CD4-positive, alpha-beta T cell treated with Interleukin-17A for 1 hour (primary cell): ENCODE results near the gene PRPH.

Source experiments
- DNase-seq: peaks from one replicate; pipeline ENCODE4 v3.0.0-alpha.2; 2020

Gene PRPH

DNA sequence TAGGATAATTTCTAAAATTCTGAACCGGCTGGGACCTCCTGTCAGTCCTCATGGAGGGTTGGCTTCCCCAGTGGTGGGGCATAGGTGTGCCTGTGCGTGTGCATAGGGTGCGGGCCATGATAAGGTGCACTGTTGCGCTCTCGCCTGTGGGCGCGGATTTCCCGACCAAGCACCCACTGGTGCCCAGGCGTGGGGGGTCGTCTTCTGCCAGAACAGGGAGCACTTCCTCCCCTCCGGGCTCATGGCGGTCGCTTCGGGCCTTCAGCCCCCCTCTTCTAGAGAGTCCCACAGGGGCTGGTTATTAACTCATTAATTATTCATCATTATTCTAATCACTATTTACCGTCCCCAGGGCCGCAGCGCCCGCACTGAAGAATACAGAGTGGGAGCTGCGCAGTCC is 39.3 kb downstream of the PRPH start:
- DNase-seq, result no peak

DNA sequence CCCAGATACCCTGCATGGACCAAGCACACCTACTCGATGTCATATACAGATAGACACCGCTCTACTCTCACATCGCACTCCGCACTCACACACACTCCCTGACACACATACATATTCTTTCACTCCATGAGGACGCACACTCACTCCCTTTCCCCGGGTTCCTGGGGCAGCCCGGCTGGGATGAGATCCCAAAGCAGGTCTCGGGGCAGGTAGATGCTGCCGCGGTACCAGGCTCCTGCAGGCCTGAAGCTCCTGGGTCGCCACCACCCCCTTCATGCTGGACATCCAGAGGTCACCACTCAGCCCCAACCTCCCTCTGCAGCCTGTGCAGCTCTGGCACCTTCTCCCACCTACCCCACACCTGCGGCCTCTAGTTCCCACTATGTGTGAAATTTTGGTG is 39.7 kb downstream of the PRPH start:
- DNase-seq, result no peak

DNA sequence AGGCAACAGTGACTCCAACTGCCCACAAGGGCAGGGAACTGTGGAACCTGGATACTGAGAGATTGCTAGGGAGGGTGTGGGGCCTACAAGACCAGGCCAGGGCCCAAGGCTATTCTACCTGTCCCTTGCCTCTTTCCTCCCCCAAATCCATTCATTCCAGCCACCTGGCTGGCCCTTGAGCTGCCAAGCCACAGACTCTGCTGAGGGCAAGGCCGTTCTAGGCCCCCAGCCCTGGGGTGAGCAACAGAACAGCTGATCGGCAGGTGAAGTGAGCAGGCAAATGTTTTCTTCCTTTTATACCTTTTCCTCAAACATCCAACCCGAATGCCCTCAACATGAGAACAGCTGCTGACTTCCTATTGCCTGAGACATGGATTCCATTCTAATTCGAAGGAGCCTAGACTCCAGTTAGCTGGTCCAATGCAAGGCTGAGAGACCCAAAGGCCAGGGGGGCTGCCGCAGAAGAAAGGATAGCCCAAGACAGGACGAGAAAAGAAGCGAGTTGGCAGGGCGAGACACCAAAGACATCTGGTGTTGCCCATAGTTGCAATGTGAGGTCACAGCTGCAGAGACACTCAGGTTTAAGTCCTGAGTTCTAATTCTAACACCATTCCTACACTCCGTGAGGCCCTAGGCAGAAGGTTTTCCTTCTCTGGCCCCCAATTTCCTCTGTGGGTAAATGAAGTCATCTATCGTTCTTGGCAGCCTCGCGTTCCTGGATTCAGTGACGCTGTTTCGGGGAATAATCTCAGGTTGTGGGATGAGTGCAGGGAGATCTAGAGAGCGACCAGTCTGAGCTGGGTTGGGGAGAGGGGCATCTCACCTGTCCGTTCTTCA is 40.4 kb downstream of the PRPH start:
- no peak for DNase-seq

DNA sequence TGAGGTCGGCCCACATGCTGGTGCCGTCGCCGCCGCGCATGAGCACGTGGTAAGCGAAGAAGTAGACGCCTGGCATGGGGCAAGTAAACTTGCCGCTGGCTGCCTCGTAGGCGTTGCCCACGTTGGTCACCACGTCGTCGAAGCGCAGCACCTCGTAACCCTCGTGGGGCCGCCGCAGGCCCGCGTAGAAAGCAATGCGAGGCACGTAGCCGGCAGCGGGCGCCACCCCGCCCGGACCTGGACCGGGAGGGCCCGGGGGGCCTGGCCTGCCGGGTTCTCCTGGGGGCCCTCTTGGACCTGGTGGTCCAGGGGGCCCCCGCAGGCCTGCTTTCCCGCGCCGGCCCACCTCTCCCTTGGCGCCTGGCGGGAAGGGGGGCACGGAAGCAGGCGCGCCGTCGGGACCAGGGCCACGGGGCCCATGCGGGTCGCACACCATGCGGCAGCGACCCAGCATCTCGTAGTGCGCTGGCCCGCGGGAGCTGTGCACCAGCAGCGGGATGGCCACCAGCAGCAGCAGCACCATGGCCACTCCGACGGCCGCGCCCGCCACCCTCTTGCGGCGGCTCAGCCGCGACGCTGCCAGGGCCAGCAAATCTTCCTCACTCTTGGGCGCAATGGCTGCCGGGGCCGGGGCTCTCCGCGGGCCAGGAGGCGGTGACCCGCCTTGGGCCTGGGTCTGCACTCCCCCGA is 41.2 kb downstream of the PRPH start:
- DNase-seq, result no peak

DNA sequence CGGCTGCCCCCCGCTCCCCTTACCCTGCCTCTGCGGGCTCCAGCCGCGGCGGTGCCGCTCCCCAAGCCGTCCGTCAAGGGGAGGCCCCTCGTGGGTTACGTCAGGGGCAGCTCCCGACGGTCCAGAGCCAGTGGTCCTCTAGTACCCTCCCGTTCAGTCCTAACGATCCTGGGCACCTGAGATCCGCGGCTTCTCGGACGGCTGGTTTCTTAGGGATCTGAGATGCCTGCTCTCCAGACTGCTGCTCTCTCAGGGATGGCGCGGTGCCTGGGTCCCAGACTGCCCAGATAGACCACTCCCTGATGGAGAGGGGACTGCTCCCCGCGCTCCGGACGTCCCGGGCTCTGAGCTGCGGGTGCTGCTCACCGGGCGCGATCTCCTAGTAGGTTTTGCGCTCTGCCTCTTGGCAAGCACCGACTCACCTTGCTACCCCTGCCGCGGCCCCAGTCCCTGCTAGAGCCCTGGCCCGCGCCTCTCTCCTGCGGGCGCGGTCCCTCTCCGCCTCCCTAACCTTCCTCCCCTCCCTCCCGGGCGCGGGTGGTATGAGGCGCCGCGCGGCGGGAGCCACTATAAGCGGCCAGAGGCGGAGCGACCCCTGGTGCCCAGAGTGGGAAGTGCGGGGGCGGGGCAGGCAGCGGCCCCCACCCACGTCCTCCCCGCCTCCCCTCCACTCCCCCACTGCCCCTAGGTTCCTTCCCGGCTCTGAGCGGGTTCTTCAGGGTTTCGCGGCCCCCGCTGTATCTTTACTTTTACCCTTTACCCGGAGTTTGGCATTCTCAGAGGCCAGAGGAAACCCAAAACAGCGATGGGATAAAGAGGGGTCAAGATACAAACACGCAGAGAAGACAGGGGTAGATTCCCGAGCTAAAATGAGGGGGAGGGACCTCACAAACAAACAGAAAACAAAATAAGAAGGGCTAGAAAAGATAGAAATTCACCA is 42.0 kb downstream of the PRPH start, which contains the start of gene C1QL4:
TSS of gene C1QL4 (minus strand) at position 544 of the 940 bp plus-strand sequence. CDS start 711 bp downstream, outside the sequence.
- peak; percentile 89 for DNase-seq

DNA sequence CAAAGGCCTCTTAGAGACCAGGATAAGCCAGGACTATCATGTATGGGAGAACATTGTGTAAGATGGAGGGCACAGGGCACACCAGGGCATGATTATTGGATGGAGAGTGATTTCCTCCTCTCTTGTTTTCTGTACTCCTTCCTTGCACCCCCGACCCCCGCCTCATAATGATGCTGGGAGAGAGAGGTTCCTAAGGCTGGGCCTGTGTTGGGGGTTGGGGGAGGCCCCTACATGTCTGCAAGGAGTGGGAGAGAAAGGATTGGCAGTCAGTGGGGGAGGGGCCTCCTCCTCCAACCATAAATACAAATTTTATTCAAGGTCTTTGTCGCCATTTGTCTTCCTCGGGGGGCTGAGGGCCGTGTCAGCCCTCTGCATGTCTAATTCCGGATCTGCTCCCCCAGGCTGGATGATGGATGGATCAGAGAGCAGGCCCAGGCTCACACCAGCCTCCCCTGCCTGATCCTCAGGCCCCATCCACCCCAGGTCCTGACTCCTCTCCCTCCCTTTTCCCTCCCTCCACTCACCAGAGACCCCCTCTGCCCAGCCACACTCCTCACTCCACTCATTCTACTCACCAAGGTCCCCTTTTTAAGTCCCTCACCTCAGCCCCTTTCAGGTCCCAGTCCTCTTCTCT is 44.0 kb downstream of the PRPH start:
- DNase-seq, result no peak

DNA sequence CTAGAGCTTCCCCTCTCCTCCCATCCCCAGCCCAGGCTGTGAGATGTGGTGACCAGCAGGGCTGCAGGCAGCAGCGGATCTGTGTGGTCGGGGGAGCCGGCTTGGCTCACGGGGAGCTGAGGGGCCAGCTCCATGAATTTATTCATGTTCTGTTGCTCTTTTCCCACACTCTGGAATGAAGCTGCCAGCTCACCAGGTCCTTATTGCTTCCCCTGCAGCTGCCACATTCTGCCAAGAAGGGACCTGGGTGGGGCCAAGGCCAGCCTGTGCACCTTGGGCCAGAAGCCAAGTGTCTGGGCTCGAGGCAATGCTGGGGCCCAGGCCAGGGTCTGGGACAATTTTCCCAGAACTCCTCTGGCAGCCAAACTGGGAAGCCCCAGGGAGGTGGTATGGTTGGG is 44.5 kb downstream of the PRPH start:
- DNase-seq, result no peak

DNA sequence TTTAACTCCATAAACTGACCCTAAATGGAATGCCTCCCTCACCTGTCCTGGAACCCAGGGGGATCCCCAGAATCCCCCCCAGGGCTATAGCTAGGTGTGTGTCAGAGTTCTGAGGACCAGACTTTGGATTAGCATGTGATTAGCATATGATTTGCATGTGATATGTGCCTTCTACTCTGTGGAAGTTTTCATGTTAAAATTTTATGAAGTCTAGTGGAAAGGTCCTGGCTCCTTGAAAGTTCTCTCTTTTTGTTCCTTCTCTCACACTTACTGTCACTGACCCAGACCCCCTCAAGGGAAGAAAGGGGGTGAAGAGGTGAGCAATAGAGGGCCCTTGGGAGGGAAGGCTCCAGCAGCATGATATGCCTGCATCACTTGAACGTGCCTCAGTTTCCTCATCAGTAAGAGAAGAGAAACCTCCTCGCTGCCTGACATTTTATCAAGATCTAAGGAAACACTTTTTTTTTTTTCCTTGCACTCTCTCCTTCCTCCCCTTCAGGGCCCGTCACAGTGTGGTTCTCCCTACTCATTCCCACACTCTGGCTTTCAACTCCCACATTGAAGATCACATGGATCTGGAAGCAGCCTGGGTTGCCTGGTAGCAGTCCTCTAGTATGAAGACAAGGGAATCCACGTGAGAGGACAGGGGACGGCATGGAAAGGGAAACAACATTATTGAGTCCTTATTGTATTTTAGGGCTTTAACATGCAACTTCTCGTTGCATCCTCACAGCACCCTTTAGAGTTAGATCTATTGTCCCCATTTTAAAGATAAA is 45.3 kb downstream of the PRPH start:
- no peak for DNase-seq

DNA sequence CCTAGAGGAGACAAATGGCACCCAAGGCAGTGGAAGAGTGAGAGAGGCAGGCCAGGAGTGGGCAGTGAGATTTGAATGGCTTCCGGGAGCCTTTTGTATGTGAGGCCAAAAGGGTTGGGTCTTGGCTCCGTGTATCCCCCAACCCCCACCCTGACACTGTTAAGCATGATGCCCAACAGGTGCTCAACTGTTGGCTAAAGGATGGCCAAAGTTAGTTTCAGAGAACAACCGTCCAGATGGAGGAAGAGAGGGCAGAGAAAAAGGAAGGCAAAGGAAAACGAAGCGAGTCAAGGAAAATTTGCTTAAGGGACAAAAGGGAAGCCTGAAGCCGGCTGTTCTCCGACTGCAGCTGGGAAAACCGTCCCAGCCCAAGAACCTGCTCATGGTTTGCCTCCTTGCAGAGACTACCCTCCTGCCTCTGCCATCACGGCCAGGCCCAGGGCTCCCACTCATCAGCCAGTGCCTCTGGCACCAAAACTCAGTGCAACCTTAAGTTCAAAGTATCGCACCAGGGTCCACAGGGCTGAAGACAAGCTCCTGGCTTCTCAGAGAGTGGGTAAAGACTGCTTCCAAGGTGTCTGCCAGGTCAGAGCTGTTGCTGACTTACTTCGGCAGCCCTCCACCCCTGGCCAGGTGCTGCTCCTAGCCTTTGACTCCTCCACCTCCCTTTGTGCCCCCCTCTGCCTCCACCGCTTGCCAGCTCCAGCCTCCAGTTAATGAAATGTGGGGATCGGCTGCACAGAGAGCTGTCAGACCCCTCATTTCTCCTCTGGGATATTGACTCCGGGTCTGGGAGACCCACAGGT is 46.2 kb downstream of the PRPH start:
- DNase-seq, result no peak

DNA sequence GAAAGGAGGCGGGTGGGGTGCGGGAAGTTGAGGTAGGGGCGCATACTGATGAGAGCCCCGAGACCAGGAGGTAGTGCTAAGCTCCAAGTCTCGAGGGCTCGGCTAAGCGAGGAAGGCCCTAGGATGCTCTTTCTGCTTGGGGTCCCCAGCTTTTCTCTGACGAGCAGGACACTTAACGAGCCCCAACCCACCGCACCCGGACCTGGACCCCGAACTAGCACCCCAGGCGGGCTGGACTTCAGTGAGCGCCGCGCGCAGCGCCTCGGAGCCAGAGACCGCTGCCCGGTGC is 46.8 kb downstream of the PRPH start:
- DNase-seq, result no peak

DNA sequence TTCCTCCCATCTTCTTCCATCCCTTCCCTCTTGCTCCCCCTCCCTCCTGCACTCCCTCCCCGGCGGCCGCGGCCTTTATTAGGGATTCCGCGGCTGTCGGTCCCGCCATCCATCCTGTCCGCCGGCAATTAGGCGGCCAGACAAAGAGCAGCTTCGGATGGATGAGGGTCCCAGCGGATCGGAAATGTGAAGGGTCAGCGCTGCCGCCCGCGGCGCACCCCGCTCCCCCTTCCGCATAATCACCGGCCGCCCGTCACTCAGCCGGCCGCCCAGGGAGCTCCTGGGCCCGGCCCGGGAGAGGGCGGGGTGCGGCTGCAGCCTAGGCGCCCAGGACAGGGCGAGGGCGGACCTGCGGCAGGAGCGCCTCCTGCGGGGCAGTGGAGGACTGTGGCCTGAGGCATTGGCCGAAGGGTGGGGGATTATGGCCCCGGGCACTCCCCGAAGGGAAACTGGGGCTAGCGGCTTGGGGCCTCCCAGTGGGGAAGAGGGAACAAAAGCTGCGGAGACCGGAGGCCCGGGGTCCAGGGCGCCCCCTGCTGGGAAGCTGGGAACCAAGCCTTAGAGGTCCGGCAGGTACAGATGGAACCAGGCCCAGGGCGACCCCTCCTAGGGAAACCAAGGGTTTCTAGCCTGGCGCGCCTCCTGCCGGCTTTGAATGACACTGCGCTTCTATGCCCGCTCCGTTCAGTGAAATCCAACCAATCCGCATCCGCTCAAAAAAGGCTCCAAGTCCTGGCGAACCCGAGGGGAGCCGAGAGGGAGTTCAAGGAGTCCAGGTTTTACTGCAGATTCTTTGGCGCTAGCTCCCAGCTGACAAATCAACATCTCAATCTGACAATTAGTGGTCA is 47.3 kb downstream of the PRPH start:
- DNase-seq, result peak; percentile 81

DNA sequence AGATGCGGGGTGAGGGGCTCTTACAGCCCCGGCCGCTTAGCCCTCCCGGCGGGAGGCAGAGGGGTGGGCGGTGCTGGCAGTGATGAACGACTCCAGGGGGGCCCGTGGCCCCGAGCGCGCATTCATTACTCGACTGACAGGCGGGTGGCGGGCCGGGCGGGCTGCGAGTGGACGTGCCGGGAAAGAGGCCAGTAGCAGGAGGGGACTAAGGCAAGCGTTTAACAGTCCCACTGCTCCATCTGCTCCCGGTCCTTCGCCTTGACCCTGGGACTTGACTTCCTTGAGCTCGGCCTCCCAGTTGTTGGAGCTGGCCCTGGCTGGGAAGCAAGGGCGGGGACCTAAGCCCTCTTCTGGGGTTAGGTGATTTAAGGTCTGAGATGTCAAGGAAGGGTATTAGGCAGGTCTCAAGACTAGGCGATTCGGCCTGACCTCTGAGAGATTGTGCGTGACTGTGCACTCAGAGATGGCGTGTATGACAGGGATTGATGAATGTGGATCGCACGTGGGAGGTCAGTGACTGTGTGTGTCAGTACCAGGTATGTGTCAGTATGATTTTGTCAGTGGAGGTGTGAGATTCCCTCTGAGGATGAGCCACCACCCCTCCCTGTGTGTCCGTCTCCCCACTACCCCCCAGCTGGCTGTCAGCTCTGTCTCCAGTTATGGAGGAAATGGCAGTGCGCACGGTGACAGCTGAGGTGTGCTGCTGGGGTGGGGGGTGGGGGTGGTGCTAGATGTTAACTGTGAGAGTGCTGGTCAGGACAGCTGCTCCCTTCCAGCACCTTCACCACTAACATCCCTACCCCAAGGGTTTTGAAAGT is 48.2 kb downstream of the PRPH start:
- no peak for DNase-seq

DNA sequence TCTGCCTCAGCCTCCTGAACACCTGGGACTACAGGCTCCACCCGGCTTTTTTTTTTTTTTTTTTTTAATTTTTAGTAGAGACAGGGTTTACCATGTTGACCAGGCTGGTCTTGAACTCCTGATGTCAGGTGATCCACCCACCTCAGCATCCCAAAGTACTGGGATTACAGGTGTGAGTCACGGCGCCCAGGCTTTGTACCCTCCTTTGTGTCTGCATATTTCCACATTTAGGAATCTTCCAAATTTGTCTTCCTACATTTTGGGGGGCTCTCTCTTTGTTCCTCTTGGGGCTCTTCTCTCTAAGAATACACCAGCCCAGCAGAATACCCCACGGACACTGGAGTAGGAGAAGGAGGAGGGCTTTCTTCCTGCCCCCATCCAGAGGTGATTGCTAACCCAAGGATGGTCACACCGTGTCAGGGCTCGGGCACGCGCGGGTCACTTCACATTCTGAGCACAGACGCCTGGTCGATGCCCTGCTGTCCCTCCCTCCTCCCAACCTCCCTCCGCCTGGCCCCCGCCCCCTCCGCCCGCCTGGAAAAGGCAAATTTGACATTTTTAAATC is 49.6 kb downstream of the PRPH start:
- DNase-seq, result no peak

DNA sequence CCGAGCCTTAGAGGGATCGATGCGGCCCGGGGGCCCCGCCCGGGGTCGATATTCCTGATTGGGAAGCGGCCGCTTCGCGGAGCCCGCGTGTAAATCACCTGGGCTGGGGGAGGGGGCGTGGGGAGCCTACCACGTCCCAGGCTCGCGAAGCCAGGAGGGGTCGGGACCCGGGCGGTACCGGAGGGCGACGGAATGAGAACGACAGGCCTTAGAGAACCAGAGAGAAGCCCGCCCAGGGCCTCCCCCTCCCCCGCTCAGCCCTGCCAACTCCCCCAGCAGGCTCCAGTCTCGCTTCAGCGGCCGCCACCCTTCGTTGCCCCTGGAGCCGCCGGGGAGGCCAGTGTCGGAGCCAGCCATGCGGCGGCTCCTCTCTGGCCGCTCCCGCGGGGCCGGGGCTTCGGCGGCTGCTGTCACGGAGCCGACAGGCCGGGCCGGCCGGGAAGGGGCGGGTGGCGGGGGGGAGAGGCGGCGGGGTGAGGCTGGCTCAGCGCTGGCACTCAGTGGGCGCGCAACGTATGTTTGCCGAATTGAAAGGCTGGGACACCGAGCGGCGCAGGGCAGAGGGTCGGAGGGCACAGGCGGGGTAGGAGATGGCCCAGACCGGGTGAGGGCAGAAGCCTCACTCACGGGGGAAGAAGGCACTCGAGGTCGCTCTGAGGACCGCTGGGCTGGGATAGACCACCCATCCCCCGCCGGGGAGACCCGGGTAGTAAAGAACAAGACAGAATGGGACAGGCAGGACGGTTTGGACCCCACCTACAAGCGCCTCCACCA is 50.3 kb downstream of the PRPH start:
- no peak for DNase-seq

DNA sequence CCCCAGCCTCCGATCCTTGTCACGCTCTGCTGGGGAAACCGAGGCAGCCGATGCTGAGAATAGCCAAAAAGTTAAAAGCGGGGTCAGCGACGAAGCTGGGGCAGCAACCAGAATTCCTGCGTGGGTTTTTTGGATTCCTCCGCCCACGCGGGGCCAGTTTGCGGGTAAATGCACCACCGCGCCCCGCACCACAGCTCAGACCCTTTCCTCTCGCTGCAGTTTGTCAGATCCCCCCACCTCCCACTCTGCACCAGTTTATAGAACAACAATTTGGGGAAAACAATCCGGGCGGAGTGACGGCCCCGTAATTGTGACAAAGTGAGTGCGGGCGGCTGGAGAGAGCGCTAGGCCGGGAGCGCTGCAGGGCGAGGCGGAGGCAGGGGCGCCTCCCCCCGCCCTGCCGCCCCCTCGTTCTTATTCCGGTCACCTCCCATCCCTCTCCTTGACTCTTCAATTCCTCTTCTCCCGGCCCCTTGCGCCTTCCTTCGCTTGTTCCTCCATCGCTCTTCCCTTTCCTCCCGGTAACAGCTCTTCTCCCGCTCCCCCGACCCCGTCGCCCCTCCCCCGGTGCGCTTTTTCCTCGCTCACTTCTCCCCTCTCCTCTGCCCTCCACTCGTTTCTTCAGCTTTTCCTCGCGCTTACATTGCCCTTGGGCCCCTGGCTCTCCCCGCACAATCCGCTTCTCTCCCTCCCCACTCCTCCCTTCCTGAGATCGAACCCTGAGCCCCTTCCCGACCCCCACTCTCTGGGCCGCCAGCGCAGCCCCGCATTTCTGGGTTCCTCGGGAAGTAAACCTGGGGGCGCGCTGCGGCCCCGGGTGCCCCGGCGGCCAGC is 51.1 kb downstream of the PRPH start:
- DNase-seq, result no peak

DNA sequence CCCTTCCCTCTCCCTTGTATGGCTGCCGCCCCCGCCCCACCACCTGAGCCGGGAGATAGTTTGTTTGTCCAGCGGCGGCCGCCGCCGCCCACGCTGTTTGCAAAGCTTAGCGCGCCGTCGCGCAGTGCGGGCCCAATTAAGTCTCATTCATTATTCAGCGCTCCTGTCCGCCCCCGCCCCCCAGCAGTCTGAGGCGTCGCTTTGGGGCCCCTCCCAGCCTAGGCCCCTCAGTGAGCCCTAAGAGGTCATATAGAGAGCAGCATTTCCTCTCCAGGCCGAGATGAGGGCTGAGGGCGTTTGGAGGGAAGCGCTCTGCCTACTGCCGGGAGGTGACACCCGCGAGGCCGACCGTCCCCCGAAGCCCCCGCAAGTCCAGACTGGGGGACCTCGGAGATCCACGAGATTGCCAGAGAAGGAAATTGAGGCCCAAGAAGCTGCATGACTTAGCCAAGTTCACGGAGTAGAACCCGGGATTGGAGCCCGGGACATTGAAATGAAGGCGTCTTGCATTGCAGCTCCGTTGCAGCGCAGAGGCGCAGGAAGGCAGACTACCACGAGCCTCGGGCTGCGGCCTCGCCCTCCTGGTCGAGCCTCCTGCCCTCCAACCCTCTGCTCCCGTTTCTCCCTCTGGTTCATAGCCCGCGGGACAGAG is 51.8 kb downstream of the PRPH start, which contains the start of gene DNAJC22:
TSS of gene DNAJC22 (plus strand) at position 230 of the 652 bp plus-strand sequence. CDS start 1,985 bp downstream, outside the sequence.
- DNase-seq, result no peak
